PFSK-1 (cell line): ENCODE data around the gene DDX41.
A peak's percentile ranks its signal among the peaks of the same experiment; 100 is the strongest.

Experiments
- FOXP2 ChIP-seq: optimal IDR thresholded peaks from 2 replicates; pipeline ENCODE3; 2011; ENCODE audit warnings: borderline replicate concordance, control low read depth, inconsistent platforms; ENCODE audit not compliant: insufficient read depth; ENCODE audit errors: extremely low read length, extremely low read depth
- POLR2AphosphoS5 ChIP-seq: IDR thresholded peaks from 2 replicates; pipeline ENCODE4 v1.6.1; 2012; ENCODE audit warnings: low read depth, mild to moderate bottlenecking, control low read depth, low read length, moderate library complexity
- SIN3A ChIP-seq: IDR thresholded peaks from 2 replicates; pipeline ENCODE4 v1.6.1; 2012; ENCODE audit warnings: mild to moderate bottlenecking, low read length, moderate library complexity, borderline replicate concordance; ENCODE audit not compliant: insufficient read depth
- TAF1 ChIP-seq: IDR thresholded peaks from 2 replicates; pipeline ENCODE4 v1.6.1; 2012; ENCODE audit warnings: low read length, control low read depth, borderline replicate concordance; ENCODE audit not compliant: insufficient read depth
- TF ChIP-seq, protein P1 (sequence below), 2 experiments: IDR thresholded peaks; 2 replicates each; pipeline versions ENCODE4 v1.6.1 to v1.8.0; 2011 to 2012; ENCODE audit warnings: low read depth in 2 of 2, low read length in 2 of 2, control low read depth in 1 of 2, inconsistent platforms in 1 of 2, mild to moderate bottlenecking in 1 of 2, moderate library complexity in 1 of 2; ENCODE audit not compliant: insufficient read depth in 1 of 2

DDX41 gene

DNA sequence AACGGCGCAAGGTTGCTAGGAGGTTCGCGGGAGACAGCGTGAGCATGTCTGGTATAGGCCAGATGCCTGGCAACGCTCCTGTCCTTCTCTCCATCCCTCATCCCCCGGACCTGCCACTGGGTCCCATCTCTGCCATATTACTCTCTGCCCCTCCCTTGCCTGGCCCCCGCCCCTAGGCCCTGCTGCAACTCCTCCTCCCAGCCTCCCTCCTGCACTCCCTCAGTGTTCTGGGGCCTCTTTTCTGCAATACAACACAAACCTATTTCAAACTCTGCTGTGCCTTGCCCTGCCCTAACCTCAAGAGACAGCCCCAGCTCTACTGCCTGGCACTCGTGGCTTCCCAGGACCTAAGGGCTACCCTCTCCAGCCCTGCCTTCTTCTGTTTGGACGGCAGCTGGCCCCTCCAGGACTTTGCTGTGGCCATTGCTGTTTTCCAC, 34.4 kb downstream of the DDX41 start:
- TF ChIP-seq, protein P1, sequence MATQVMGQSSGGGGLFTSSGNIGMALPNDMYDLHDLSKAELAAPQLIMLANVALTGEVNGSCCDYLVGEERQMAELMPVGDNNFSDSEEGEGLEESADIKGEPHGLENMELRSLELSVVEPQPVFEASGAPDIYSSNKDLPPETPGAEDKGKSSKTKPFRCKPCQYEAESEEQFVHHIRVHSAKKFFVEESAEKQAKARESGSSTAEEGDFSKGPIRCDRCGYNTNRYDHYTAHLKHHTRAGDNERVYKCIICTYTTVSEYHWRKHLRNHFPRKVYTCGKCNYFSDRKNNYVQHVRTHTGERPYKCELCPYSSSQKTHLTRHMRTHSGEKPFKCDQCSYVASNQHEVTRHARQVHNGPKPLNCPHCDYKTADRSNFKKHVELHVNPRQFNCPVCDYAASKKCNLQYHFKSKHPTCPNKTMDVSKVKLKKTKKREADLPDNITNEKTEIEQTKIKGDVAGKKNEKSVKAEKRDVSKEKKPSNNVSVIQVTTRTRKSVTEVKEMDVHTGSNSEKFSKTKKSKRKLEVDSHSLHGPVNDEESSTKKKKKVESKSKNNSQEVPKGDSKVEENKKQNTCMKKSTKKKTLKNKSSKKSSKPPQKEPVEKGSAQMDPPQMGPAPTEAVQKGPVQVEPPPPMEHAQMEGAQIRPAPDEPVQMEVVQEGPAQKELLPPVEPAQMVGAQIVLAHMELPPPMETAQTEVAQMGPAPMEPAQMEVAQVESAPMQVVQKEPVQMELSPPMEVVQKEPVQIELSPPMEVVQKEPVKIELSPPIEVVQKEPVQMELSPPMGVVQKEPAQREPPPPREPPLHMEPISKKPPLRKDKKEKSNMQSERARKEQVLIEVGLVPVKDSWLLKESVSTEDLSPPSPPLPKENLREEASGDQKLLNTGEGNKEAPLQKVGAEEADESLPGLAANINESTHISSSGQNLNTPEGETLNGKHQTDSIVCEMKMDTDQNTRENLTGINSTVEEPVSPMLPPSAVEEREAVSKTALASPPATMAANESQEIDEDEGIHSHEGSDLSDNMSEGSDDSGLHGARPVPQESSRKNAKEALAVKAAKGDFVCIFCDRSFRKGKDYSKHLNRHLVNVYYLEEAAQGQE (IDR thresholded peaks at IDR 0.05; ENCODE audit: insufficient read depth in 1 of 2, low read depth in 2 of 2, low read length in 2 of 2): no peak
- TF ChIP-seq POLR2AphosphoS5: 0 out of 2 replicates have a peak, but pooled peaks have one; percentile 35

DNA sequence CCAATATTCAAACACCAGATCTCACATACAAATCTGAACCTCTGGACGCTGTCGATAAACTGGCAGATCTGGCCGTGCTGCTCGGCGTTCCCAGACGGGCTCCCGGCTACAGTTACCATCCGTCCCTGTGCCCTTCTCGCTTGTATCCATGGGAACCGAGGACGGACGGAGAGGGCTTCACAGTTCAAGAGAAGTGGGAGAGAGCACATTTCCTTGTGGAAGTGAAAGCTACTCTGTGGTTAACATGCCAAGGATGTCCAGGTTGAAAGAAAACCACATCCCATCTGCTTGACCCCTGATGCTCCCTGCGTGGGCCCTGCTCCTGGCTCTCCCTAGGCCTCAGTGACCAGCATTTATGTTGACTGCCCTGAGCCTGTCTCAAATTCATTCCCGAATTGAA, 37.0 kb downstream of the DDX41 start:
- TF ChIP-seq POLR2AphosphoS5: no peak
- no peak for TF ChIP-seq FOXP2
- no peak for TF ChIP-seq TAF1
- TF ChIP-seq SIN3A: no peak
- TF ChIP-seq, protein P1 (IDR thresholded peaks at IDR 0.05; ENCODE audit: insufficient read depth in 1 of 2, low read depth in 2 of 2, low read length in 2 of 2): no peak

DNA sequence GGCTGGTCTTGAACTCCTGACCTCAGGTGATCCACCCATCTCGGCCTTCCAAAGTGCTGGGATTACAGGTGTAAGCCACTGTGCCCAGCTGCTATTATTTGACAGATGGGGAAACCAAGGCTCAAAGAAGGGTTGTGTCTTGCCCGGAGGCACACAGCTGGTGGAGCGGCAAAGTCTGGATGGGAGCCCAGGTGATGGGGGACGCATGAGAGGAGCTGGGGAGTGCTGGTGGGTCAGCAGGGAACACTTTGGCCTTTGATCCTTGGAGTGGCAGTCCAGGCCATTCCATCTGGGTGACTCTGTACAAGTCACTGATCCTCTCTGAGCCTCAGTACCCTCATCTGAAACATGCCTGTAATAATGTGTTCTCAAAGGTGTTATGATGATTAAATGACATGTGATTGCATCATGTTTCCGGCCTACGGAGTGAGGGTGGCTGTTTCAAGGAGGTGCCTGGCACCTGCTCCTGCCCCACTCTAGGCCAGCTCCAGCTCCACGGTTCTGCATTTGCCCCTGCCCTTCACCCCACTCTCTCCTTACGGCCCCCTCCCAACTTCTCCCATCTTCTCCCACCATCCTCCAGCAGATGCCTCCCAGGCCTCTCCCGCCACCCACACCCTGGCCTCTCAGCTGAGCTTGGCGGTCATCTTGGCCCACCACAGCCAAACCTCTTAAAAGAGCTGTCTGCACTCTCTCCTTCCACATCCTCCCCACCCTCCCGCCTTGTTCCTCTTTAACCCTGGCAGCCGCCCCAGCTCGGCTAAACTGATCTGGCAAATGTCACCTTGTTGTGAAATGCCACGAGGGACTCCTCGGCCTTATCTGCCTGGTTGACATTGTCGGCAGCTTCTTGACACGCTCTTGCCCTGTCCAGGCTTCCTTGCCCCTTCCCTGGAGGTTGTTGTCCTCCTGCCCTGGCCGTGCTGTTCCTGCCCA, 37.8 kb downstream of the DDX41 start:
- TF ChIP-seq, protein P1 (IDR thresholded peaks at IDR 0.05; ENCODE audit: insufficient read depth in 1 of 2, low read depth in 2 of 2, low read length in 2 of 2): no peak
- TF ChIP-seq FOXP2 (no peak), POLR2AphosphoS5 (no peak), TAF1 (no peak), SIN3A (no peak)

DNA sequence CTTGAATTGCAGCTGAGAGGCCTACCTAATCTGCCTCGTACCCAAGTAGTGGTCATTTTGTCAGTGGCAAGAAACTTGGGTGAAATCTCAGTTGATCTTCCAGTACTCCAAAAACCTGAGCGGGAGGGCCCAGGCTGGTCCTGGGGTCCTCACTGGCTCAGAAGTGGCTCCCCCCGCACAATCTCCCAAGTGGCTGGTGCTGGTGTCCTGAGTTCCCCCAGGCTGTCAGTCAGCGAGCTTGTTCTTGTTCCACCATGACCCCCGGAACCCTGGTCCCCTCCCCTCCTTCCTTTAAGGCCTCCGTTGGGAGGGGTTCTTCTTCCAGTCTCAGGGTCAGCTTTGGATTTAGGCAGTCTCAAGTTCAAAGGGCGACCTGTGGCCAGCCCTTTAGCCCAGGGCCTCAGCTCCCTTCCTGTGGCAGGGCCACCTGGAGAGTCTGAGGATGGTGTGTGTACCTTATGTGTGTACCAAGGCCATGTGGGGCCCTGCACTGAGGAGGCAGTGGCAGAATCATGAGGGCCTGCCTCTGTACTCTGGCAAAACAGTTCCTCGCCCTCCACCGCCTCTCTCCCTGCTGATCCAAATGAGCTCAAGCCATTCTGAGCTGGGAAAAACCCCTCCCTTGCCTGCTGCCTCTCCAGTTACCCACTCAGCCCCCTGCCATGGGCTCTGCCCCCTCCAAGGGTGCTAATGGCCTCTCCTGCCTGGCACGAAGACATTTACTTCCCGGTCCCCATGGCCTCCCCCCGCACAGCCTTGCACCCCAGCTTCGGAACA, 38.9 kb downstream of the DDX41 start:
- TF ChIP-seq POLR2AphosphoS5 (no peak), TAF1 (no peak), FOXP2 (no peak), SIN3A (no peak)
- TF ChIP-seq, protein P1 (IDR thresholded peaks at IDR 0.05; ENCODE audit: insufficient read depth in 1 of 2, low read depth in 2 of 2, low read length in 2 of 2): no peak
